GM12874 (cell line): ENCODE data around the gene EPHA4.

Experiments
- CTCF ChIP-seq: IDR thresholded peaks from 2 replicates; pipeline ENCODE4 v1.5.1; 2011; ENCODE audit warnings: low read depth, mild to moderate bottlenecking, control low read depth, low read length, moderate library complexity; ENCODE audit not compliant: insufficient read depth

The EPHA4 gene

GRCh38 chr2:221590861-221591365, 18.8 kb upstream of the EPHA4 start:
- TF ChIP-seq CTCF: no peak

- TF ChIP-seq CTCF: no peak
Measured at GRCh38 chr2:221589696-221590095, 17.6 kb upstream of the EPHA4 start.

GRCh38 chr2:221588306-221588985, 16.3 kb upstream of the EPHA4 start:
- no peak for TF ChIP-seq CTCF

- no peak for TF ChIP-seq CTCF
Measured at GRCh38 chr2:221581986-221582385, 9.9 kb upstream of the EPHA4 start.

GRCh38 chr2:221574231-221574570, 2.1 kb upstream of the EPHA4 start:
- TF ChIP-seq CTCF: no peak

- TF ChIP-seq CTCF: peak; percentile 95
Measured at GRCh38 chr2:221573430-221574230, 1.5 kb upstream of the EPHA4 start.

- TF ChIP-seq CTCF: no peak
Measured at GRCh38 chr2:221572821-221573429, 821 bp upstream of the EPHA4 start.
